ENCODE data around the gene ZNF780A. TPM values are rescaled to one million over a fixed set of nuclear protein-coding genes. Genes with fewer than 3 reads are reported as not detected.
A peak's percentile ranks its signal among the peaks of the same experiment; 100 is the strongest.

Gene ZNF780A
- total RNA-seq: 10 to 100 TPM; 13.9 to 49.5 (median 22.1) TPM
- 10 to 100 TPM; 18.4 to 21.2 TPM for polyA plus RNA-seq
- 21.5 reads per million, percentile 52 among the genes with 10 or more reads in this experiment for total RNA-seq

DNA sequence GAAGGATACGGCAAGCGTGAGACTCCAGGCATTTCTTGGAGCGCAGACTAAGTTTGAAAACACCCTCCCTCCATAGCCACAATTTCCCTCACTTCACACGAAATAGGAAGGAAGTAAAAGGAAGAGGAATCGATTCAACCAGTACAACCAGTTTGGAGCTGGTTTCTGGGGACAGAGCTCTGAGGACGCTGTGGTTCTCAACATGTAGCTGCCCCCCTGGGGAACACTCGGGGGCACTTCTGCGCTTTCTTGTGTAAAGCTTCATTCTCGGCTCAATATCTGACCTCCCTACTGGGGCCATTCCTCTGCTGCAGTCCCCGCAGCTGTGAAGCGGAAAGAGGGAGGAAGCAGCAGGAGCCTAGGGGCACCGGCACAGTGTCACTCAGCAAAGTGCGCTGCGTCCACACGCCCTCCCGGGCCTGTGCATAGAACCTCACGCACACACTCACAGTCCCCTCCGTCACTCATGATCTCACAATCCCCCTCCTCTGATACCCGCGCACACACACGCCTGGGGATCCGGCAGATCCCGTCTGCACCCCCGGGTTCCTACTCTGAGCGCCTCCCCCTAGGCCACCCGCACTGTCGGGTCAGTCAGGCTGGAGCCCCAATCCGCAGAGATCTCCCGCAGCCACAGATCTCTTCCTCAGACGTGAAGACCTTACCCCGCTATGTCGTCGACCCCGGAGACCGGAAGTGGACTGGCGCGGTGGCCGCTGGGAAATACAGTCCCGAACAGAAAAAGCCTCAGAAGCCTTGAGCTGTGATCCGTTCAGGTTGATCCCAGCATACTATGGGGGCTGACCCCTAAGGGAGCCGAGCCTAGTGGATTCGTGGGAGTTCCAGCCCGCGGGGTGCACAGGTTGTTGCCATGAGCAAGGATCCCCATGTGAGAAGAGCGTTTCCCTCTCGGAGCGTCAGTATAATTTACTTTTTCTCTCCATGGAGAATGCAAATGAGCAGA is at the start of gene ZNF780A:
Gene ZNF780A, minus strand, starts transcription at position 703 of the 964 bp plus-strand sequence. CDS start 6,190 bp downstream, outside the sequence.
- intact Hi-C loops (cut with micrococcal nuclease): loop anchor here (1.0 to 5.0 kb wide), 7 partner anchors 33 to 266 kb away; partner anchors contain the start of genes PSMC4 (in 2 of the 2), ZNF546 (in 2 of the 2), ZNF780B (in 2 of the 2) and MAP3K10 (in 1 of the 2)
- Histone ChIP-seq H3K27me3 (ENCODE audit: control insufficient read depth in 2 of 2, insufficient read depth in 2 of 2, low read length in 2 of 2) (no peaks in the 10 kb centered on the region), H3K27ac (ENCODE audit: low read depth, low read length) (peak within 1 kb of the TSS; percentile 95), H3K4me1 (ENCODE audit: control insufficient read depth in 2 of 2, insufficient read depth in 2 of 2, low read length in 2 of 2) (peaks cover 16 to 18% of the 10 kb centered on the region in 2 donors), H3K4me3 (ENCODE audit: low read length) (peak within 1 kb of the TSS; percentile 94), H3K36me3 (ENCODE audit: control insufficient read depth in 2 of 3, insufficient read depth in 3 of 3, low read length in 3 of 3) (no peaks in the 10 kb centered on the region), H3K9me3 (ENCODE audit: control insufficient read depth in 2 of 3, low read length in 3 of 3) (no peaks in the 10 kb centered on the region)
- Mint-ChIP-seq H3K36me3 (peaks cover 0 to 26% (median 14%) of the 10 kb centered on the region in 5 donors), H3K4me1 (peaks cover 33 to 49% (median 44%) of the 10 kb centered on the region in 7 donors), H3K9me3 (peaks cover 0 to 16% (median 2%) of the 10 kb centered on the region in 11 donors), H3K27ac (peak within 1 kb of the TSS; percentile 99 to 100 (median 100)), H3K27me3 (peaks cover 8 to 11% (median 9%) of the 10 kb centered on the region in 5 donors), H3K4me3 (peak within 1 kb of the TSS; percentile 93 to 100 (median 100))
- ATAC-seq (peak; percentile 94), DNase-seq (peak; percentile 59 to 83 (median 81))
- POLR2A ChIA-PET: interaction anchor here (0.6 to 2.3 kb wide), 13 partner anchors 11 to 854 kb away, joined by 3 to 16 read pairs (median 3); partner anchors contain the start of genes DYRK1B, MAP3K10, PSMC4 and ZNF546
- CTCF ChIA-PET: interaction anchor here (0.6 to 1.0 kb wide), 3 partner anchors 49 to 1556 kb away, joined by 3 read pairs; partner anchors contain the start of gene PSMC4

DNA sequence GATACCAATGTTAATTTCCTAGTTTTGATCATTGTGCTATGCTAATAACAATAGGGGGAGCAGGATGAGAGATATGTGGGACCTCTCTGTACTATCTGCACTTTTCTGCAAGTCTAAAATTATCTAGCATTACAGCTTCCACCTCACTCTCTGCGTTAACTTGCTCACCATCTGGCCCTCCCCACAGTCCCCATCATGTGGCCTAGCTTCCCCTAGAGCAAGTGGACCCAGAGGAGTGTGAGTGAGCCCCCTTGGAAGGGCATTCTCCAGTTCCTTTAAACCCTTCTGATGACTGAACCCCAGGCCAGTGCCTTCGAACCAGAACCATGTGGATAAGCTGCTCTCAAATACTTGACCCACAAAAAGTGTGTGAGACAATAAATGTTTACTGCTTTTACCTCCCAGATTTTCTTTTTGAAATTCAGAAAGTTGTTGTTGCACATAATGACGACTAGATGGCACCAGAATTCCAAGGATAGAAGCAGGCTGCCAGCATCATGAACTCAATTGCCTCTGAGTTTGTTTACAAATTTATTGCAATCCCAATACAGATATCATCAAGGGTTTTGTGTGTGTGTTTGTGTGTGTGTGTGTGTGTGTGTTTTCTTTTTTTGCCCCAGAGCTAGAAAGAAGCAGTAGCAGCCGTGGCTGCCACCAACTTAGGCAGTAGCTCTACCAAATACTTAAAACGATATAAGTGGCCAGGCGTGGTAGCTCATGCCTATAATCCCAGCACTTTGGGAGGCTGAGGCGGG is 49.0 kb upstream of the ZNF780A start:
- H3K27me3 ChIP-seq (ENCODE audit: control insufficient read depth in 2 of 2, insufficient read depth in 2 of 2, low read length in 2 of 2): no peaks in the 10 kb centered on the region
- POLR2A ChIA-PET: no interaction called here
- CTCF ChIA-PET: interaction anchor here (0.6 to 3.7 kb wide), 14 partner anchors 12 to 495 kb away, joined by 3 to 21 read pairs (median 5); partner anchors contain the start of genes CCNP, TTC9B and ZNF780A
- Mint-ChIP-seq H3K27me3 (peaks cover 0 to 21% (median 11%) of the 10 kb centered on the region in 5 donors), H3K36me3 (no peaks in the 10 kb centered on the region), H3K4me1 (peaks cover 0 to 29% (median 18%) of the 10 kb centered on the region in 7 donors), H3K4me3 (peak overlapping the region in 1 of 10 donors; percentile 16), H3K9me3 (no peaks in the 10 kb centered on the region), H3K27ac (peak overlapping the region in 5 of 9 donors; percentile 0 to 59 (median 31))
- H3K4me1 ChIP-seq (ENCODE audit: control insufficient read depth in 2 of 2, insufficient read depth in 2 of 2, low read length in 2 of 2): peaks cover 16 to 18% of the 10 kb centered on the region in 2 donors
- H3K4me3 ChIP-seq (ENCODE audit: low read length): no peak overlapping the region
- DNase-seq (peak in 6 of 9 donors; percentile 38 to 63 (median 55)), ATAC-seq (peak; percentile 43)
- no peak overlapping the region for H3K27ac ChIP-seq (ENCODE audit: low read depth, low read length)
- H3K36me3 ChIP-seq (ENCODE audit: control insufficient read depth in 2 of 3, insufficient read depth in 3 of 3, low read length in 3 of 3): no peaks in the 10 kb centered on the region
- H3K9me3 ChIP-seq (ENCODE audit: control insufficient read depth in 2 of 3, low read length in 3 of 3): no peaks in the 10 kb centered on the region
- intact Hi-C loops (cut with micrococcal nuclease): loop anchor here (1.0 to 10.0 kb wide), 9 partner anchors 26 to 465 kb away; partner anchors contain the start of genes AKT2 (in 1 of the 2), LTBP4 (in 1 of the 2), SERTAD1 (in 1 of the 2) and SERTAD3 (in 1 of the 2)

DNA sequence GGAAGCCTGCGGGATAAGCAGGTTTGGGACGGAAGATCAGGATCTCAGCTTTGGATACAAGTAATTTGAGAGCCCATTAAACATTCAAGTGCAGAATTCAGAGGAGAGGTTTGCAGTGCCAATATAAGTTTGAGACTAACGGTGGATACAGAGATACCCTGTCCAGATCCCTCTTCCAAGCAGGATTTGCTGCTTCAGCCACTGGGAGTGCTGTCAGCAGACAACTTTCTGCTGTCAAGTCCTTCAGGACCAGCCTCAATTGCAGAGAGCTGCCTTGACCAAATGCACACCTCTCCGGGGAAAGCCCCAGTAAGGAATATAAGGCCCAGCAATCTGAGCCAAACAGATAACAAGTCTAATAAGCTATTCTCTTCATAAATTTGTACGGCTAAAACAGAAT is 46.1 kb upstream of the ZNF780A start:
- no peak overlapping the region for H3K27ac Mint-ChIP-seq
- H3K4me1 ChIP-seq (ENCODE audit: control insufficient read depth in 2 of 2, insufficient read depth in 2 of 2, low read length in 2 of 2): no peaks in the 10 kb centered on the region
- H3K36me3 ChIP-seq (ENCODE audit: control insufficient read depth in 2 of 3, insufficient read depth in 3 of 3, low read length in 3 of 3): no peaks in the 10 kb centered on the region
- no peaks in the 10 kb centered on the region for H3K36me3 Mint-ChIP-seq
- no peak for DNase-seq
- H3K4me1 Mint-ChIP-seq: peaks cover 0 to 8% (median 5%) of the 10 kb centered on the region in 7 donors
- H3K4me3 ChIP-seq (ENCODE audit: low read length): no peak overlapping the region
- H3K9me3 Mint-ChIP-seq: no peaks in the 10 kb centered on the region
- no peak overlapping the region for H3K4me3 Mint-ChIP-seq
- no peaks in the 10 kb centered on the region for H3K9me3 ChIP-seq (ENCODE audit: control insufficient read depth in 2 of 3, low read length in 3 of 3)
- H3K27me3 Mint-ChIP-seq: peaks cover 4 to 30% (median 15%) of the 10 kb centered on the region in 5 donors
- H3K27me3 ChIP-seq (ENCODE audit: control insufficient read depth in 2 of 2, insufficient read depth in 2 of 2, low read length in 2 of 2): no peaks in the 10 kb centered on the region
- POLR2A ChIA-PET: no interaction called here
- H3K27ac ChIP-seq (ENCODE audit: low read depth, low read length): no peak overlapping the region
- intact Hi-C loops (cut with micrococcal nuclease): no loop called here
- no peak for ATAC-seq
- CTCF ChIA-PET: interaction anchor here (1.4 kb wide), 1 partner anchor 498 kb away, joined by 4 read pairs; no protein-coding TSS in a partner anchor

DNA sequence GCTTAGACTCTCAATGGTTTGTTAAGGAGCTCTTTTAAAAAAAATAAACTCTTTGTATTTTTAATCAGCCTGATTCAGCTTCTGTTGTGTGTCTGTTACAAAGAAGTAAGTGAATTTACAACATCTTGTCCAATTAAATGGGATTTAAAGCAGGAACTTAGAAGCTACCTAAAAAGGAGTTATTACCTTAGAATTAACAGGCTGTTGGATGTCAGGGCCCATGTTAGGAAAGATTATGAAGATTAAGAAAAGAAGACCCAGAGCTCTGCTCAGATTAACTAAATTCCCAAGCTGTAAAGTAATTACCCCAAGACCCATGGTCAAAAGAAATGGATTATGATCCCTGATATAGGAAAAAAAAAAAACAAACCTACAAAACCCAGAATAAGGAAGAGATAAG is 44.1 kb upstream of the ZNF780A start:
- POLR2A ChIA-PET: no interaction called here
- Histone ChIP-seq H3K9me3 (ENCODE audit: control insufficient read depth in 2 of 3, low read length in 3 of 3) (no peaks in the 10 kb centered on the region), H3K4me3 (ENCODE audit: low read length) (no peak overlapping the region), H3K36me3 (ENCODE audit: control insufficient read depth in 2 of 3, insufficient read depth in 3 of 3, low read length in 3 of 3) (no peaks in the 10 kb centered on the region), H3K4me1 (ENCODE audit: control insufficient read depth in 2 of 2, insufficient read depth in 2 of 2, low read length in 2 of 2) (no peaks in the 10 kb centered on the region), H3K27me3 (ENCODE audit: control insufficient read depth in 2 of 2, insufficient read depth in 2 of 2, low read length in 2 of 2) (peaks cover 0 to 2% of the 10 kb centered on the region in 2 donors), H3K27ac (ENCODE audit: low read depth, low read length) (no peak overlapping the region)
- CTCF ChIA-PET: no interaction called here
- no peak for DNase-seq
- peaks cover 0 to 11% (median under 1%) of the 10 kb centered on the region in 11 donors for H3K9me3 Mint-ChIP-seq
- H3K27ac Mint-ChIP-seq: no peak overlapping the region
- peaks cover 10 to 48% (median 30%) of the 10 kb centered on the region in 5 donors for H3K27me3 Mint-ChIP-seq
- peaks cover 0 to 3% (median 0%) of the 10 kb centered on the region in 5 donors for H3K36me3 Mint-ChIP-seq
- peaks cover 0 to 4% (median 3%) of the 10 kb centered on the region in 7 donors for H3K4me1 Mint-ChIP-seq
- intact Hi-C loops (cut with micrococcal nuclease): no loop called here
- H3K4me3 Mint-ChIP-seq: no peak overlapping the region
- ATAC-seq: no peak

DNA sequence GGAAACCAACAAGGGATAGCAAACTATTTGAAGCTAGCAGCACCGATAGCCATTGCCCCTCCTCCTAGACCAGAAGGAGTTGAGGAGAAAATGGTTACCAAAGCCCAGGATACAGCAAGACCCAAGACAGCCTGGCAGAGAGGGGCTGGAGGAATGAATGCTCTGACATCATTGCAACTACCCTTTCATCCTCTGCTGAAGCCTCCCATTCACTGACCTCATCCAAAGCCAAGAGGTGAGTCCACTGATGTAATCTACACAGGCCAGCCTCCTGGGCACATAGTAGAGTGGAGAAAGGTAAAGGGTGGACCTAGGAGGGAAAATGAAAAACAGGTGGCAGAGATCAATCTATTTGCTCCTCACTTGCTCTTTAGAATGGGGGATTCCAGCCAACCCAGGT is 42.7 kb upstream of the ZNF780A start:
- peaks cover 0 to 25% (median 6%) of the 10 kb centered on the region in 11 donors for H3K9me3 Mint-ChIP-seq
- no peaks in the 10 kb centered on the region for H3K4me1 Mint-ChIP-seq
- ChIA-PET POLR2A (no interaction called here), CTCF (no interaction called here)
- Histone ChIP-seq H3K4me1 (ENCODE audit: control insufficient read depth in 2 of 2, insufficient read depth in 2 of 2, low read length in 2 of 2) (no peaks in the 10 kb centered on the region), H3K27me3 (ENCODE audit: control insufficient read depth in 2 of 2, insufficient read depth in 2 of 2, low read length in 2 of 2) (peaks cover 0 to 2% of the 10 kb centered on the region in 2 donors), H3K9me3 (ENCODE audit: control insufficient read depth in 2 of 3, low read length in 3 of 3) (no peaks in the 10 kb centered on the region), H3K4me3 (ENCODE audit: low read length) (no peak overlapping the region), H3K36me3 (ENCODE audit: control insufficient read depth in 2 of 3, insufficient read depth in 3 of 3, low read length in 3 of 3) (no peaks in the 10 kb centered on the region), H3K27ac (ENCODE audit: low read depth, low read length) (no peak overlapping the region)
- peaks cover 0 to 7% (median 3%) of the 10 kb centered on the region in 5 donors for H3K36me3 Mint-ChIP-seq
- H3K27ac Mint-ChIP-seq: no peak overlapping the region
- peaks cover 10 to 58% (median 34%) of the 10 kb centered on the region in 5 donors for H3K27me3 Mint-ChIP-seq
- DNase-seq: no peak
- ATAC-seq: no peak
- H3K4me3 Mint-ChIP-seq: no peak overlapping the region
- intact Hi-C loops (cut with micrococcal nuclease): no loop called here

DNA sequence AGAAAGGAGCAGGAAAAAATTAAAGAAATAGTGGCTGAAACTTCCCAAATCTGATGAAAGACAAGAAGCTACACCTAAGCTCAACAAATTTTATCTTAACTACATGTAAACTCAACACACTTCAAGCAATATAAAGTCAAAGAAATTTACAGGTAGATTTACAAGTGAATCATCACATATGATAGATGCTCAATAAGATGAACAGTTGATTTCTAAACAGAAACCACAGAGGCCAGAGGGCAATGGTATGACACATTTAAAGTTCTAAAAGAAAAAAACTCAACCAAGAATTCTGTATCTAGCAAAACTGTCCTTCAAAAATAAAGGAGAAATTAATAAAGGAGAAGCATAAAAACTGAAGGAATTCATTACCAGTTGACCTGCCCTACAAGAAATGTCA is 39.3 kb upstream of the ZNF780A start:
- ChIA-PET CTCF (interaction anchor here (0.6 kb wide), 1 partner anchor 34 kb away, joined by 3 read pairs; no protein-coding TSS in a partner anchor), POLR2A (interaction anchor here (0.5 kb wide), 1 partner anchor 99 kb away, joined by 4 read pairs; no protein-coding TSS in a partner anchor)
- H3K4me1 ChIP-seq (ENCODE audit: control insufficient read depth in 2 of 2, insufficient read depth in 2 of 2, low read length in 2 of 2): no peaks in the 10 kb centered on the region
- Mint-ChIP-seq H3K36me3 (peaks cover 0 to 7% (median 3%) of the 10 kb centered on the region in 5 donors), H3K27me3 (peaks cover 34 to 59% (median 44%) of the 10 kb centered on the region in 5 donors), H3K4me3 (no peak overlapping the region), H3K9me3 (peaks cover 0 to 25% (median 6%) of the 10 kb centered on the region in 11 donors), H3K4me1 (no peaks in the 10 kb centered on the region), H3K27ac (no peak overlapping the region)
- peaks cover 0 to 2% of the 10 kb centered on the region in 2 donors for H3K27me3 ChIP-seq (ENCODE audit: control insufficient read depth in 2 of 2, insufficient read depth in 2 of 2, low read length in 2 of 2)
- no peaks in the 10 kb centered on the region for H3K36me3 ChIP-seq (ENCODE audit: control insufficient read depth in 2 of 3, insufficient read depth in 3 of 3, low read length in 3 of 3)
- no peaks in the 10 kb centered on the region for H3K9me3 ChIP-seq (ENCODE audit: control insufficient read depth in 2 of 3, low read length in 3 of 3)
- intact Hi-C loops (cut with micrococcal nuclease): no loop called here
- no peak overlapping the region for H3K4me3 ChIP-seq (ENCODE audit: low read length)
- no peak overlapping the region for H3K27ac ChIP-seq (ENCODE audit: low read depth, low read length)
- ATAC-seq (no peak), DNase-seq (no peak)
